GM23338 (cell line): ENCODE measurements around the gene C1orf87. TPM values are rescaled to one million over a fixed set of nuclear protein-coding genes. Genes with fewer than 3 reads are reported as not detected.

ENCODE experiments used
- ATAC-seq: fragments of 200-7000 bp; cut with Tn5 transposase; 3 replicates; pipeline ENCODE4 v1.9.1; 2020
- DNase-seq: peaks from one replicate; pipeline ENCODE4 v3.0.0-alpha.2; 2015; ENCODE audit warnings: low spot score
- H2AFZ ChIP-seq: fragments of 200-600 bp; sonication (generic); 2 replicates; pipeline ENCODE4 v1.8.0; 2016; ENCODE audit warnings: antibody characterized with exemption, mild to moderate bottlenecking, moderate library complexity
- H3F3A ChIP-seq: fragments of 200-600 bp; sonication (generic); replicated peaks from 2 replicates; pipeline ENCODE4 v1.8.0; 2017; ENCODE audit warnings: antibody characterized with exemption, mixed run types, low read depth
- H3K27ac ChIP-seq: fragments of 200-600 bp; sonication (generic); 2 replicates; pipeline ENCODE4 v1.6.1; 2016; ENCODE audit warnings: low read depth
- H3K27me3 ChIP-seq: fragments of 200-600 bp; sonication (generic); 2 replicates; pipeline ENCODE4 v1.8.0; 2016; ENCODE audit warnings: mild to moderate bottlenecking, mixed run types, moderate library complexity; ENCODE audit not compliant: insufficient read depth
- H3K36me3 ChIP-seq: fragments of 200-600 bp; sonication (generic); 2 replicates; pipeline ENCODE4 v1.8.0; 2016; ENCODE audit warnings: mild to moderate bottlenecking; ENCODE audit not compliant: insufficient read depth
- H3K4me1 ChIP-seq: fragments of 200-600 bp; sonication (generic); 2 replicates; pipeline ENCODE4 v1.8.0; 2016; ENCODE audit warnings: mild to moderate bottlenecking, moderate library complexity; ENCODE audit not compliant: insufficient read depth
- H3K4me2 ChIP-seq: fragments of 200-600 bp; sonication (generic); 2 replicates; pipeline ENCODE4 v1.7.1; 2017; ENCODE audit warnings: mixed run types
- H3K4me3 ChIP-seq: fragments of 200-600 bp; sonication (generic); 2 replicates; pipeline ENCODE4 v1.6.1; 2016; ENCODE audit warnings: mixed run types
- H3K79me2 ChIP-seq: fragments of 200-600 bp; sonication (generic); replicated peaks from 2 replicates; pipeline ENCODE4 v1.8.0; 2017; ENCODE audit warnings: mild to moderate bottlenecking; ENCODE audit not compliant: insufficient read depth
- H3K9me2 ChIP-seq: fragments of 200-600 bp; sonication (generic); 2 replicates; pipeline ENCODE4 v1.8.0; 2017; ENCODE audit not compliant: insufficient read depth
- H4K20me1 ChIP-seq: fragments of 200-600 bp; sonication (generic); replicated peaks from 2 replicates; pipeline ENCODE4 v1.8.0; 2017; ENCODE audit warnings: mild to moderate bottlenecking; ENCODE audit not compliant: insufficient read depth
- H3K27ac Mint-ChIP-seq: 2 replicates; pipeline ENCODE4 v1.8.0; 2020; ENCODE audit warnings: inconsistent platforms, mild to moderate bottlenecking, moderate library complexity, mixed read lengths
- H3K27me3 Mint-ChIP-seq: 3 replicates; pipeline ENCODE4 v1.8.0; 2022; ENCODE audit warnings: low read depth, mild to moderate bottlenecking, moderate library complexity, mixed read lengths, inconsistent platforms; ENCODE audit not compliant: insufficient read depth, poor library complexity
- H3K36me3 Mint-ChIP-seq: 3 replicates; pipeline ENCODE4 v1.8.0; 2021; ENCODE audit warnings: low read depth, mild to moderate bottlenecking, inconsistent platforms, moderate library complexity, mixed read lengths
- H3K4me1 Mint-ChIP-seq: 3 replicates; pipeline ENCODE4 v1.8.0; 2020; ENCODE audit warnings: mild to moderate bottlenecking, inconsistent platforms, mixed read lengths
- H3K4me3 Mint-ChIP-seq: 3 replicates; pipeline ENCODE4 v1.8.0; 2021; ENCODE audit warnings: moderate library complexity, mild to moderate bottlenecking, inconsistent platforms, mixed read lengths
- H3K9me3 Mint-ChIP-seq: 3 replicates; pipeline ENCODE4 v1.8.0; 2020; ENCODE audit warnings: moderate library complexity, mild to moderate bottlenecking, inconsistent platforms, mixed read lengths
- CREB1 ChIP-seq: fragments of 250-450 bp; sonication (Bioruptor Pico); IDR thresholded peaks from 2 replicates; pipeline ENCODE4 v1.5.0; 2020; ENCODE audit warnings: low read depth, mild to moderate bottlenecking, moderate library complexity
- CTCF ChIP-seq, 2 experiments: fragments of 200-600 bp in 1 of 2; sonication (generic) in 1 of 2; conservative IDR thresholded peaks; 2 replicates each; pipeline versions ENCODE4 v1.5.1 to v1.6.1; 2016 to 2017; ENCODE audit warnings: antibody characterized with exemption in 2 of 2, low read depth in 2 of 2, mild to moderate bottlenecking in 2 of 2, moderate library complexity in 1 of 2
- ETS1 ChIP-seq: IDR thresholded peaks from 2 replicates; pipeline ENCODE4 v1.6.1; 2016; ENCODE audit warnings: antibody characterized with exemption
- EZH2 ChIP-seq: fragments of 200-600 bp; sonication (generic); IDR thresholded peaks from one replicate; pipeline ENCODE4 v1.8.0; 2017; ENCODE audit warnings: antibody characterized with exemption, mild to moderate bottlenecking, low read depth; ENCODE audit not compliant: unreplicated experiment
- EZH2phosphoT487 ChIP-seq: fragments of 200-600 bp; sonication (generic); IDR thresholded peaks from one replicate; pipeline ENCODE4 v1.8.1; 2018; ENCODE audit warnings: antibody characterized with exemption; ENCODE audit not compliant: unreplicated experiment
- JUNB ChIP-seq: IDR thresholded peaks from one replicate; pipeline ENCODE4 v1.6.1; 2016; ENCODE audit warnings: antibody characterized with exemption; ENCODE audit not compliant: unreplicated experiment
- NANOG ChIP-seq: IDR thresholded peaks from 2 replicates; pipeline ENCODE4 v1.6.1; 2016; ENCODE audit warnings: antibody characterized with exemption, borderline replicate concordance
- POLR2AphosphoS5 ChIP-seq: IDR thresholded peaks from 2 replicates; pipeline ENCODE4 v1.6.1; 2016; ENCODE audit warnings: antibody characterized with exemption, low read depth
- REST ChIP-seq: IDR thresholded peaks from one replicate; pipeline ENCODE4 v1.6.1; 2018; ENCODE audit warnings: antibody characterized with exemption; ENCODE audit not compliant: unreplicated experiment
- STAT1 ChIP-seq: IDR thresholded peaks from one replicate; pipeline ENCODE4 v1.6.1; 2016; ENCODE audit warnings: antibody characterized with exemption; ENCODE audit not compliant: unreplicated experiment
- ZNF331 ChIP-seq: fragments of 250-450 bp; sonication (Bioruptor Pico); IDR thresholded peaks from 2 replicates; pipeline ENCODE4 v1.5.0; 2020; ENCODE audit warnings: low read depth, mild to moderate bottlenecking, moderate library complexity
- ZNF462 ChIP-seq: fragments of 250-450 bp; sonication (Bioruptor Pico); IDR thresholded peaks from 2 replicates; pipeline ENCODE4 v1.5.0; 2020; ENCODE audit warnings: mild to moderate bottlenecking, moderate library complexity
- polyA plus RNA-seq: library from polyadenylated mRNA; unstranded; fragments of >200 nt; fragmentation: Nextera tagmentation; extraction: Ambion mirVana; gene quantifications from 2 replicates; pipeline ENCODE4 v1.2.1, GENCODE V29; 2016
- total RNA-seq: library from RNA; depleted of rRNA; stranded (reverse); fragments of >200 nt; shearing (Covaris generic); gene quantifications from 2 replicates; pipeline ENCODE4 v1.2.3, GENCODE V29; 2014

C1orf87 gene
- total and polyA plus RNA-seq, 2 experiments from 2014 or later: 0.07 to 0.21 TPM

GRCh38 chr1:60111716-60112115 is 38.1 kb upstream of the C1orf87 start (continued):
- no peak for TF ChIP-seq ZNF462 (CRISPR knock-in tag)
- no peak for TF ChIP-seq EZH2

DNA sequence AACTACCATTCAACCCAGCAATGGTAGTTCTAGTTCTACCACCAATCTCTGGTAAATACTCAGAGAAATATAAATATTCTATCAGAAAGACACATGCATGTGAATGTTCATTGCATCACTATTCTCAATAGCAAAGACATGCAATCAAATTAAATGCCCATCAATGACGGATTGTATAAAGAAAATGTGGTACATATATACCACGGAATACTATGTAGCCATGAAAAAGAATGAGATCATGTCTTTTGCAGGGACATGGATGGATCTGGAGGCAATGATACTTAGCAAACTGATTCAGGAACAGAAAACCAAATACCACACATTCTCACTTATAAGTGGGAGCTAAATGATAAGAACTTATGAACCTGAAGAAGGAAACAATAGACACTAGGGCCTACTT is 37.5 kb upstream of the C1orf87 start:
- H3K27ac ChIP-seq: no peak overlapping the region
- TF ChIP-seq POLR2AphosphoS5: no peak
- TF ChIP-seq ETS1: no peak
- no peak for TF ChIP-seq REST
- TF ChIP-seq CREB1: no peak
- TF ChIP-seq EZH2phosphoT487: no peak
- no peak for TF ChIP-seq NANOG
- no peak for TF ChIP-seq CTCF (conservative IDR thresholded peaks at IDR 0.05; ENCODE audit: low read depth in 2 of 2)
- TF ChIP-seq ZNF331 (CRISPR knock-in tag): no peak
- no peak for TF ChIP-seq JUNB
- TF ChIP-seq STAT1: no peak
- no peak for TF ChIP-seq EZH2

More for the DNA sequence above, 37.5 kb upstream of the C1orf87 start:
- Histone ChIP-seq H3K79me2 (no peaks in the 10 kb centered on the region), H3K36me3 (no peaks in the 10 kb centered on the region), H2AFZ (no peak overlapping the region), H3K4me2 (no peak overlapping the region), H3K4me1 (no peaks in the 10 kb centered on the region), H4K20me1 (no peaks in the 10 kb centered on the region), H3K9me2 (no peaks in the 10 kb centered on the region), H3F3A (no peaks in the 10 kb centered on the region), H3K27me3 (no peaks in the 10 kb centered on the region), H3K4me3 (no peak overlapping the region)
- ATAC-seq: no peak
- H3K27me3 Mint-ChIP-seq: peaks cover 5% of the 10 kb centered on the region
- H3K9me3 Mint-ChIP-seq: no peaks in the 10 kb centered on the region; the same call in 2 of the 3 replicates
- H3K27ac Mint-ChIP-seq: no peak overlapping the region
- peaks cover 8% of the 10 kb centered on the region for H3K4me1 Mint-ChIP-seq
- H3K36me3 Mint-ChIP-seq: no peaks in the 10 kb centered on the region
- no peak overlapping the region for H3K4me3 Mint-ChIP-seq
- no peak for DNase-seq
